Lung (tissue), 12 donors: ENCODE data around the gene HIVEP1. TPM values are rescaled to one million over a fixed set of nuclear protein-coding genes. Genes with fewer than 3 reads are reported as not detected.

Source experiments
- ATAC-seq: fragments of 200-7000 bp; cut with Tn5 transposase; one replicate; pipeline ENCODE4 v1.9.1; 2020; ENCODE audit warnings: moderate number of reproducible peaks; ENCODE audit not compliant: insufficient read depth, low FRiP score
- DNase-seq, 3 donors: peaks; one replicate each; pipeline ENCODE4 v3.0.0-alpha.2; 2013 to 2017
- H3K27ac ChIP-seq, 2 donors: one replicate each; pipeline ENCODE4 v1.5.1; 2013; ENCODE audit warnings: mild to moderate bottlenecking in 2 of 2, moderate library complexity in 2 of 2, control low read depth in 1 of 2, inconsistent platforms in 1 of 2, low read depth in 1 of 2, low read length in 1 of 2
- H3K27me3 ChIP-seq, 3 donors: one replicate each; pipeline ENCODE4 v1.5.1; 2013; ENCODE audit warnings: low read length in 2 of 3; ENCODE audit not compliant: control insufficient read depth in 3 of 3, insufficient read depth in 3 of 3
- H3K36me3 ChIP-seq, 4 donors: one replicate each; pipeline ENCODE4 v1.5.1; 2013; ENCODE audit warnings: low read length in 4 of 4, mild to moderate bottlenecking in 1 of 4, moderate library complexity in 1 of 4; ENCODE audit not compliant: control insufficient read depth in 4 of 4, insufficient read depth in 4 of 4
- H3K4me1 ChIP-seq, 5 donors: one replicate each; pipeline ENCODE4 v1.5.1; 2013; ENCODE audit warnings: low read length in 5 of 5, mild to moderate bottlenecking in 2 of 5, moderate library complexity in 1 of 5; ENCODE audit not compliant: control insufficient read depth in 5 of 5, insufficient read depth in 5 of 5
- H3K4me3 ChIP-seq: one replicate; pipeline ENCODE4 v1.5.1; 2013; ENCODE audit warnings: mild to moderate bottlenecking, control low read depth, moderate library complexity
- H3K9ac ChIP-seq, 2 donors: one replicate each; pipeline ENCODE4 v1.5.1; 2013; ENCODE audit warnings: low read length in 2 of 2, control low read depth in 1 of 2; ENCODE audit not compliant: insufficient read depth in 1 of 2
- H3K9me3 ChIP-seq, 4 donors: one replicate each; pipeline ENCODE4 v1.5.1; 2013; ENCODE audit warnings: low read length in 3 of 4, mild to moderate bottlenecking in 1 of 4, moderate library complexity in 1 of 4; ENCODE audit not compliant: control insufficient read depth in 4 of 4, insufficient read depth in 3 of 4
- WGBS, 2 donors: extraction: QIAGEN DNeasy Blood & Tissue Kit; methylation state at CpG; one replicate each; pipeline ENCODE4 v1.1.7; 2013; 5-methylcytosine and 5-hydroxymethylcytosine counted together
- polyA plus RNA-seq, 2 donors: library from polyadenylated mRNA; stranded (reverse); fragments of 200-250 nt; gene quantifications; one replicate each; pipeline ENCODE4 v1.2.1, GENCODE V29; 2013
- total RNA-seq, 2 donors: library from RNA; depleted of rRNA in 1 of 2; stranded (reverse); fragments of >200 nt in 1 of 2; gene quantifications; one replicate each; pipeline ENCODE4 v1.2.1, GENCODE V29; 2014 to 2021
- TF ChIP-seq, protein P1 (sequence below): IDR thresholded peaks from 2 replicates; pipeline ENCODE4 v1.5.1; 2012; ENCODE audit warnings: mild to moderate bottlenecking; ENCODE audit errors: control extremely low read depth, extremely low read depth
- donor health status: control.
- donor health status: control.
- donor health status: Bipolar disorder and iron deficiency.
- donor health status: healthy.
- donor health status: DM: yes; HTN: yes; CAD: no.

The HIVEP1 gene
- total and polyA plus RNA-seq, 4 donors: 3.1 to 49.6 (median 20.5) TPM

DNA sequence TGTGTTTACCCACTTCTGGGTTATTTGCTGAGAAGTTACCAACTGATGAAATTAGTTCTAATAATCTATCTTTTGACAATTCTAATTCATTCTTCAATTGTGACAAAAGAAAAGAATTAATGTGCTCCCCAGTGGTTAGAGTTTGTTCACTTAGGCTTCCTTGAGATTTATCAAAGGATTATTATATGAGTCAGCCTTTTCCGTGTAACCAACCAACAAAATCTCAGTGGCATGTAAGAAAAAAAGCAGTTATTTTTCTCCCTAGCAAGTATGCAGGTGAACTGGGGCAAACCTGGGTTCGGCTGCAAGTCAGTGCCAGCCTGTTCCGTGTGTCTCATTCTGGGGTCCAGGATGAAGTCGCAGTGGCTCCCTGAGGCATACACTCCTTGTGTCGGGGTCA lies 28.8 kb upstream of the HIVEP1 start:
- Histone ChIP-seq H3K9me3 (no peaks in the 10 kb centered on the region), H3K4me1 (peaks cover 0 to 6% (median 0%) of the 10 kb centered on the region in 5 donors), H3K4me3 (no peak overlapping the region), H3K27ac (no peak overlapping the region), H3K27me3 (no peaks in the 10 kb centered on the region), H3K9ac (no peak overlapping the region), H3K36me3 (no peaks in the 10 kb centered on the region)
- DNase-seq: no peak
- ATAC-seq: no peak
- TF ChIP-seq, protein P1, sequence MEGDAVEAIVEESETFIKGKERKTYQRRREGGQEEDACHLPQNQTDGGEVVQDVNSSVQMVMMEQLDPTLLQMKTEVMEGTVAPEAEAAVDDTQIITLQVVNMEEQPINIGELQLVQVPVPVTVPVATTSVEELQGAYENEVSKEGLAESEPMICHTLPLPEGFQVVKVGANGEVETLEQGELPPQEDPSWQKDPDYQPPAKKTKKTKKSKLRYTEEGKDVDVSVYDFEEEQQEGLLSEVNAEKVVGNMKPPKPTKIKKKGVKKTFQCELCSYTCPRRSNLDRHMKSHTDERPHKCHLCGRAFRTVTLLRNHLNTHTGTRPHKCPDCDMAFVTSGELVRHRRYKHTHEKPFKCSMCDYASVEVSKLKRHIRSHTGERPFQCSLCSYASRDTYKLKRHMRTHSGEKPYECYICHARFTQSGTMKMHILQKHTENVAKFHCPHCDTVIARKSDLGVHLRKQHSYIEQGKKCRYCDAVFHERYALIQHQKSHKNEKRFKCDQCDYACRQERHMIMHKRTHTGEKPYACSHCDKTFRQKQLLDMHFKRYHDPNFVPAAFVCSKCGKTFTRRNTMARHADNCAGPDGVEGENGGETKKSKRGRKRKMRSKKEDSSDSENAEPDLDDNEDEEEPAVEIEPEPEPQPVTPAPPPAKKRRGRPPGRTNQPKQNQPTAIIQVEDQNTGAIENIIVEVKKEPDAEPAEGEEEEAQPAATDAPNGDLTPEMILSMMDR: no peak
- 89 to 92% methylated on average over 5 of the region's 5 CpGs for WGBS, 2 donors

DNA sequence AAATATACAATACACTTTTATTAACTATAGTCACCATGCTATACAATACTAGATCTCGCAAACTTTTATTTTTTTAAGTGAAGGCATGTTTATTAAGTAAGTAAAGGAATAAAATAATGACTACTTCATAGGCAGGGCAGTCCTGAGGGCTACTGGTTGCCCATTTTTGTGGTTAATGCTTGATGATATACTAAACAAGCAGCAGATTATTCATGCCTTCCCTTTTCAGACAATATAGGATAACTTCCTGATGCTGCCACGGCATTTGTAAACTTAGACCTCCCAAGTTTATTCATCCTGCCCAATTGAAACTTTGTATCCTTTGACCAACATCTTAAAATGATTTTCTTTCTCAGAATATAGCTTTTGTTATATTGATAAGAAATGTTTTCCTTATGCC lies 24.7 kb upstream of the HIVEP1 start:
- no peak for ATAC-seq
- Histone ChIP-seq H3K27ac (no peak overlapping the region), H3K36me3 (no peaks in the 10 kb centered on the region), H3K9me3 (no peaks in the 10 kb centered on the region), H3K4me3 (no peak overlapping the region), H3K9ac (no peak overlapping the region), H3K4me1 (peaks cover 0 to 6% (median 0%) of the 10 kb centered on the region in 5 donors), H3K27me3 (no peaks in the 10 kb centered on the region)
- DNase-seq: no peak
- TF ChIP-seq, protein P1: no peak
- 63 to 73% methylated on average over 2 of the region's 2 CpGs for WGBS, 2 donors

DNA sequence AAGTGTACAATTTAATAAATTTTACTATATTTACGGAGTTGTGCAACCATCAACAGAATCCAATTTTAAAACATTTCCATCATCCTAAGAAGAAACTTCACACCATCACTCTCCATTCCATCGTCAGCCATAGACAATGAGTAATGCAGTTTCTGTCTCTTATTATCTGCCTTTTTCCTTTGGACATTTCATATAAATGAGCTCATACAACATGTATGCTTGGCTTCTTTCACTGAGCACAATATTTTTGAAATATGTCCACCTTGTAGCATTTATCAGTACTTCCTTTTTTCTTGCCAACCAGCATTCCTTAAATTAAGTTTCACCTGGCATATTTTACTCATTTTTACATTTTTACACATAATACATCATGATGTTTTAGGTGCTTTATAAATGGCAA lies 22.7 kb upstream of the HIVEP1 start:
- TF ChIP-seq, protein P1: no peak
- Histone ChIP-seq H3K4me1 (peaks cover 0 to 11% (median 0%) of the 10 kb centered on the region in 5 donors), H3K4me3 (no peak overlapping the region), H3K9me3 (no peaks in the 10 kb centered on the region), H3K27ac (no peak overlapping the region), H3K27me3 (no peaks in the 10 kb centered on the region), H3K36me3 (no peaks in the 10 kb centered on the region), H3K9ac (no peak overlapping the region)
- WGBS, 2 donors: 89 to 93% methylated on average over 2 of the region's 2 CpGs
- no peak for ATAC-seq
- DNase-seq: no peak

GRCh38 chr6:11992086-11992485 lies 20.0 kb upstream of the HIVEP1 start:
- H3K27me3 ChIP-seq: no peaks in the 10 kb centered on the region
- ATAC-seq (no peak), DNase-seq (no peak)
- no peak overlapping the region for H3K27ac ChIP-seq
- no peak overlapping the region for H3K4me3 ChIP-seq
- peaks cover 0 to 6% (median 0%) of the 10 kb centered on the region in 5 donors for H3K4me1 ChIP-seq
- WGBS, 2 donors: 90 to 97% methylated on average over 2 of the region's 2 CpGs
- no peak overlapping the region for H3K9ac ChIP-seq
- H3K36me3 ChIP-seq: no peaks in the 10 kb centered on the region
- H3K9me3 ChIP-seq: no peaks in the 10 kb centered on the region
- TF ChIP-seq, protein P1: no peak
